H9 (cell line): Measurements from ENCODE around the gene HEXD. TPM values are rescaled to one million over a fixed set of nuclear protein-coding genes. Genes with fewer than 3 reads are reported as not detected.

Source experiments
- DNase-seq: peaks from one replicate; pipeline ENCODE4 v3.0.0-alpha.2; 2017
- H2AFZ ChIP-seq: one replicate; pipeline ENCODE4 v1.6.1; 2013; ENCODE audit warnings: mild to moderate bottlenecking, low read length, control low read depth, moderate library complexity
- H2AK5ac ChIP-seq: 2 replicates; pipeline ENCODE4 v1.6.1; 2013; ENCODE audit warnings: low read length, control low read depth, mixed read lengths; ENCODE audit not compliant: insufficient read length
- H2BK120ac ChIP-seq: one replicate; pipeline ENCODE4 v1.6.1; 2013; ENCODE audit warnings: low read depth, mild to moderate bottlenecking, low read length, control low read depth, inconsistent platforms; ENCODE audit not compliant: poor library complexity, severe bottlenecking
- H2BK12ac ChIP-seq: 2 replicates; pipeline ENCODE4 v1.6.1; 2013; ENCODE audit warnings: low read length, control low read depth, mixed read lengths, low read depth; ENCODE audit not compliant: insufficient read length
- H2BK15ac ChIP-seq: 2 replicates; pipeline ENCODE4 v1.6.1; 2013; ENCODE audit warnings: low read depth, low read length, control low read depth
- H2BK20ac ChIP-seq: one replicate; pipeline ENCODE4 v1.6.1; 2013; ENCODE audit warnings: low read depth, mild to moderate bottlenecking, low read length, control low read depth, inconsistent platforms; ENCODE audit not compliant: poor library complexity, severe bottlenecking
- H2BK5ac ChIP-seq: 2 replicates; pipeline ENCODE4 v1.6.1; 2013; ENCODE audit warnings: low read length, control low read depth, mixed read lengths; ENCODE audit not compliant: insufficient read length
- H3K14ac ChIP-seq: 2 replicates; pipeline ENCODE4 v1.6.1; 2013; ENCODE audit warnings: low read length, control low read depth; ENCODE audit not compliant: insufficient read depth
- H3K18ac ChIP-seq: 2 replicates; pipeline ENCODE4 v1.6.1; 2013; ENCODE audit warnings: low read depth, mild to moderate bottlenecking, mixed read lengths, low read length, control low read depth; ENCODE audit not compliant: insufficient read length
- H3K23ac ChIP-seq: 2 replicates; pipeline ENCODE4 v1.6.1; 2013; ENCODE audit warnings: low read length, control low read depth, mixed read lengths, low read depth; ENCODE audit not compliant: insufficient read length
- H3K23me2 ChIP-seq: 2 replicates; pipeline ENCODE4 v1.6.1; 2013; ENCODE audit warnings: low read depth, mild to moderate bottlenecking, mixed read lengths, low read length, control low read depth; ENCODE audit not compliant: insufficient read length, poor library complexity, severe bottlenecking
- H3K27ac ChIP-seq: 2 replicates; pipeline ENCODE4 v1.5.1; 2013; ENCODE audit warnings: low read length, control low read depth, mixed read lengths, low read depth; ENCODE audit not compliant: insufficient read length
- H3K27me3 ChIP-seq: 2 replicates; pipeline ENCODE4 v1.6.1; 2013; ENCODE audit warnings: low read length, control low read depth, inconsistent platforms; ENCODE audit not compliant: insufficient read depth
- H3K4ac ChIP-seq: 2 replicates; pipeline ENCODE4 v1.6.1; 2013; ENCODE audit warnings: low read depth, mild to moderate bottlenecking, control low read depth, inconsistent platforms, low read length, moderate library complexity
- H3K4me1 ChIP-seq: 2 replicates; pipeline ENCODE4 v1.6.1; 2013; ENCODE audit warnings: low read length, control low read depth, inconsistent platforms; ENCODE audit not compliant: insufficient read depth
- H3K4me2 ChIP-seq: 2 replicates; pipeline ENCODE4 v1.6.1; 2013; ENCODE audit warnings: low read length, control low read depth, mixed read lengths; ENCODE audit not compliant: insufficient read length, insufficient read depth
- H3K56ac ChIP-seq: 2 replicates; pipeline ENCODE4 v1.6.1; 2013; ENCODE audit warnings: low read depth, mild to moderate bottlenecking, mixed read lengths, low read length, control low read depth; ENCODE audit not compliant: insufficient read length
- H3K79me1 ChIP-seq: 2 replicates; pipeline ENCODE4 v1.6.1; 2013; ENCODE audit warnings: low read depth, mild to moderate bottlenecking, moderate library complexity, low read length, control low read depth, inconsistent platforms; ENCODE audit not compliant: insufficient read depth, poor library complexity, severe bottlenecking
- H3K79me2 ChIP-seq: 2 replicates; pipeline ENCODE4 v1.6.1; 2013; ENCODE audit warnings: low read length, control low read depth, inconsistent platforms; ENCODE audit not compliant: insufficient read depth
- H3K9ac ChIP-seq: 2 replicates; pipeline ENCODE4 v1.6.1; 2013; ENCODE audit warnings: low read length, control low read depth, mixed read lengths; ENCODE audit not compliant: insufficient read length; ENCODE audit errors: extremely low read depth
- H3K9me3 ChIP-seq: one replicate; pipeline ENCODE4 v1.6.1; 2013; ENCODE audit warnings: low read depth, low read length, inconsistent platforms; ENCODE audit not compliant: control insufficient read depth
- H3T11ph ChIP-seq: one replicate; pipeline ENCODE4 v1.6.1; 2013; ENCODE audit warnings: mild to moderate bottlenecking, low read length, control low read depth, inconsistent platforms
- H4K20me1 ChIP-seq: one replicate; pipeline ENCODE4 v1.6.1; 2013; ENCODE audit not compliant: control insufficient read depth, insufficient read length, insufficient read depth
- H4K5ac ChIP-seq: 2 replicates; pipeline ENCODE4 v1.6.1; 2013; ENCODE audit warnings: low read depth, mild to moderate bottlenecking, mixed read lengths, low read length, control low read depth; ENCODE audit not compliant: insufficient read length
- H4K8ac ChIP-seq: replicated peaks from 2 replicates; pipeline ENCODE4 v1.6.1; 2013; ENCODE audit warnings: low read length, control low read depth, mixed read lengths, low read depth; ENCODE audit not compliant: insufficient read length
- H4K91ac ChIP-seq: 2 replicates; pipeline ENCODE4 v1.6.1; 2013; ENCODE audit warnings: low read depth, mild to moderate bottlenecking, moderate library complexity, mixed read lengths, low read length, control low read depth; ENCODE audit not compliant: insufficient read length
- H3K27ac Mint-ChIP-seq, 3 experiments: 2 replicates in 2 of 3; 3 replicates in 1 of 3; pipeline ENCODE4 v1.8.0; 2020 to 2021; ENCODE audit warnings: mixed read lengths in 3 of 3, mild to moderate bottlenecking in 1 of 3, moderate library complexity in 1 of 3
- H3K27me3 Mint-ChIP-seq: 2 replicates; pipeline ENCODE4 v1.8.0; 2021; ENCODE audit warnings: low read depth, mild to moderate bottlenecking, moderate library complexity, mixed read lengths
- H3K36me3 Mint-ChIP-seq, 3 experiments: 2 replicates in 2 of 3; 3 replicates in 1 of 3; pipeline ENCODE4 v1.8.0; 2020 to 2021; ENCODE audit warnings: low read depth in 3 of 3, mixed read lengths in 3 of 3; ENCODE audit not compliant: insufficient read depth in 1 of 3
- H3K4me1 Mint-ChIP-seq, 2 experiments: 2 replicates each; pipeline ENCODE4 v1.8.0; 2020; ENCODE audit warnings: mixed read lengths in 2 of 2
- H3K4me3 Mint-ChIP-seq, 2 experiments: 2 replicates in 1 of 2; 3 replicates in 1 of 2; pipeline ENCODE4 v1.8.0; 2020 to 2021; ENCODE audit warnings: mild to moderate bottlenecking in 2 of 2, mixed read lengths in 2 of 2, moderate library complexity in 1 of 2
- H3K9me3 Mint-ChIP-seq, 2 experiments: 2 replicates in 1 of 2; 3 replicates in 1 of 2; pipeline ENCODE4 v1.8.0; 2020; ENCODE audit warnings: mild to moderate bottlenecking in 2 of 2, mixed read lengths in 2 of 2, moderate library complexity in 1 of 2
- CTCF ChIP-seq: fragments of 200-600 bp; sonication (generic); conservative IDR thresholded peaks from 3 replicates; pipeline ENCODE4 v1.8.0; 2021; ENCODE audit warnings: antibody characterized with exemption, mild to moderate bottlenecking
- WGBS: extraction: QIAGEN DNeasy Blood & Tissue Kit; methylation state at CpG from one replicate; pipeline ENCODE4 v1.1.7; 2013; ENCODE audit warnings: missing lambda C conversion rate, low lambda C conversion rate, mixed read lengths; ENCODE audit not compliant: insufficient read length; ENCODE audit errors: extremely low coverage; 5-methylcytosine and 5-hydroxymethylcytosine counted together
- total RNA-seq: library from RNA; stranded (reverse); gene quantifications from 2 replicates; pipeline ENCODE4 v1.2.1, GENCODE V29; 2021

The HEXD gene
- total RNA-seq, 1 experiment from 2014 or later: 23.2 TPM

- Histone ChIP-seq H3K4me2 (no peak overlapping the region), H3K9me3 (no peaks in the 10 kb centered on the region), H2BK120ac (no peak overlapping the region), H2BK20ac (no peak overlapping the region), H4K91ac (no peak overlapping the region), H3K79me1 (no peaks in the 10 kb centered on the region), H3K4me1 (no peaks in the 10 kb centered on the region; the same call in 1 of the 2 replicates), H4K8ac (no peak overlapping the region), H3K4ac (no peak overlapping the region), H4K20me1 (no peaks in the 10 kb centered on the region), H2AFZ (no peak overlapping the region), H3K23me2 (peaks cover 7% of the 10 kb centered on the region), H2AK5ac (no peak overlapping the region), H3K56ac (no peak overlapping the region), H2BK15ac (no peak overlapping the region), H3K9ac (no peak overlapping the region), H3K27me3 (peaks cover 14% of the 10 kb centered on the region), H4K5ac (no peak overlapping the region), H2BK5ac (no peak overlapping the region), H3K14ac (no peak overlapping the region), H3K18ac (no peak overlapping the region), H3K23ac (no peak overlapping the region), H3T11ph (no peak overlapping the region), H2BK12ac (no peak overlapping the region), H3K79me2 (no peaks in the 10 kb centered on the region), H3K27ac (no peak overlapping the region)
- Mint-ChIP-seq H3K4me1 (peaks cover 7 to 16% of the 10 kb centered on the region in 2 experiments), H3K27ac (no peak overlapping the region), H3K36me3 (peaks cover 0 to 4% (median 3%) of the 10 kb centered on the region in 3 experiments; a peak in 2 of 7 replicates), H3K9me3 (peaks cover 5 to 8% of the 10 kb centered on the region in 2 experiments; a peak in 4 of 5 replicates), H3K4me3 (no peak overlapping the region), H3K27me3 (peaks cover 54% of the 10 kb centered on the region)
- no peak for DNase-seq
- TF ChIP-seq CTCF: no peak
- whole genome bisulfite sequencing: no CpG with 5 or more reads among the region's 7 CpGs
Observed at GRCh38 chr17:82369211-82369610, 48.9 kb upstream of the HEXD start.
